Stimulated activated CD8-positive, alpha-beta memory T cell treated with anti-CD3 and anti-CD28 coated beads, Interleukin-4, amount 100 ng/mL, for 1 hour (primary cell): ENCODE data around the gene GASK1B.
A peak's percentile ranks its signal among the peaks of the same experiment; 100 is the strongest.

Source experiments
- DNase-seq, 2 donors: peaks; one replicate each; pipeline ENCODE4 v3.0.0-alpha.2; 2020; ENCODE audit warnings: low read depth in 2 of 2, low spot score in 1 of 2

GASK1B gene

DNA sequence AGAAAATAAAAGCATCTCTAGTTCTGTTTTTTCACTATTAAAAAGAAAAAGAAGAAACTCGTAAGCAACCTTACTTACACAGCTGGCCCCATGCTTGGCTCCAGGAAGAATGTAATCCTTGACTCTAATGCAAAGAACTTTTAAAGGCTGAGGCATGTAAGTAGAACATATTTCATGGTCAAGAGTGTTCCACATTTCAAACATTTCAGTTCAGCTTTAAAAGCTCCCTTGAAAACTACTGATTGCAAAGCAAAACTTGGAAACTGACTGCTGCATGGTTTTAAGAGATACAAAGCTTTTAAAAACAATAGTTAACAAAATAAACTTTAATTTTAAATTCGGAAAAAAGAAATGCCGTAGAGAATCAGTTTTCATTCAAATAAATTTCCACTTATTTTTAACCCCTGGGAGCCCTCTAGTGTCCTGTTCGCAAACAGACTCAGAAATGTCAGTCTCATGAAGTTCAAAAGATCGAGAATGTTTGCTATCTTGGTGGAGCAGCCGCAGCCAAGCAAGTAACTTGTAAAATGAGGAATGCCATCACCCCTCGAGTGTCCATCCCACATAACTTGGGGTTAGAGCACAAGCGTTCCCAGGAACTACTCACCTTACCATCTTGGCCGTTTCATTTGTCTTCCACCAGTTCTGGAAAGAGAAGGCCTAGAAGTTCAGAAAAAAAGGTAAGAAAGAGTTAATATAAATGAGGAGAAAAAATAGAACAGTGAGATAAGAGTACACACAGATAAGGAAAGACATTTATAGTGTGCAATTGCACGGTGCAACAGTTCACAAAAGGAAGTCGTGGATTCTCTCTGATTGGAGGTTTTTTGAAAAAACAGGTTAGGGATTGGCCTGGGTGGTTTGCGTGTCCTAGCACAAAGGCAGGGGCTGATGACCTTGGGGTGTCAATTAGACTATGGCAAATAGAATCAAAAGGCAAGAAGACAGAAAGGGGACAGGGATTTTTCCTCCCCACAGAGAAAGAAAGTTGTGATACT is at the start of gene GASK1B:
Gene GASK1B (minus strand): TSS at position 765 of the 998 bp plus-strand sequence. CDS start 1,650 bp downstream, outside the sequence.
- DNase-seq: no peak

DNA sequence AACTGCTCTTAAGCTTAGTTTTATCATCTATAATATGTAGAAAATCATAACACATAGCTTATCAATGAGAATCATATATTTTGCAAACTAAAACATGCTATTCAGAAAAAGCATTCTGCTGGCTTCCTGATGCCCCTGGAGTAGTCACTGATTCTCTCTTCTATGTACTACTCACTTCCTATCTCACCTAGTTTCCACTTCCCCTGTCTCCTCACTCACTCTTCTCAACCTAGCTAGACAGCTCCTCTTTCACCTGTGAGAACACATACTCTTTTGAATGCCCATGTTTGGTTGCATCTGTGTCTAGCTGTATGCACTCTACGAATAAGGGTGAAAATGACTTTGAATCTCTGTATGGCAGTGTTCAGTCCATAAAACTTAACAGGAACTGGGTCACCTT is 46.8 kb upstream of the GASK1B start:
- DNase-seq: no peak

DNA sequence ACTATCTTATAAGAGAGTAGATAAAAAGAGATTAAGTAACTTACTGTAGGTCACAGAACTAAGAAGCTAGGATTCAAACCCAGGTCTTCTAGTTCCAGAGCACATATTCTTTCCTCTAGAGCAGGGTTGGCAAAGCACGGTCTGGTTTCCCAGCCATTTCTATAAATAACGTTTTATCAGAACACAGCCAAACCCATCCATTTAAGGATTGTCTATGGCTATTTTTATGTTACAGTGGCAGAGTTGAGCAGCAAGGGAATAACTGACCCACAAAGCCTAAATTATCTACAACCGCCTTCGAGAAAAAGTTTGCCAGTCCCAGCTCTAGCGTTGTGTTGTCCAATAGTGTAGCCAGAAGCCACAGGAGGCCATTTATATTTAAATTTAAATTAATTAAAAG is 44.9 kb upstream of the GASK1B start:
- no peak for DNase-seq

DNA sequence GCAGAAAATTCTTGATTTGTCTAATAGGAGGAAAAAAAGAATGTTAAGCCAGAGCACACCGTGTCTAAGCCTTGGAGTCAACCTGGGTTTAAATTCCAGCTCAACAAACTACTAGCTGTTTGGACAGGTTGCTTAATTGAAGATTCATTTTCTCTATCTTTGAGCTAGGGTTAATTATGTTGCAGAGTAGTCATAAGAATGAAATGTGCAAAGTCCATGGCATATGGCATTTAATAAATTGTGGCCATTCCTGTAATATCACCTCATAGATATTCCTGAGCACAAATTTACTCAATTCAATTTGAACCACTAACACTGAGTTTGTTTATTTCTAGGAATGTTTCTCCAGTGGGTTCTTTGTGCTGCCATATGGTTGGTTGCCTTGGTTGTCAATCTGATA is 42.0 kb upstream of the GASK1B start:
- DNase-seq: no peak

DNA sequence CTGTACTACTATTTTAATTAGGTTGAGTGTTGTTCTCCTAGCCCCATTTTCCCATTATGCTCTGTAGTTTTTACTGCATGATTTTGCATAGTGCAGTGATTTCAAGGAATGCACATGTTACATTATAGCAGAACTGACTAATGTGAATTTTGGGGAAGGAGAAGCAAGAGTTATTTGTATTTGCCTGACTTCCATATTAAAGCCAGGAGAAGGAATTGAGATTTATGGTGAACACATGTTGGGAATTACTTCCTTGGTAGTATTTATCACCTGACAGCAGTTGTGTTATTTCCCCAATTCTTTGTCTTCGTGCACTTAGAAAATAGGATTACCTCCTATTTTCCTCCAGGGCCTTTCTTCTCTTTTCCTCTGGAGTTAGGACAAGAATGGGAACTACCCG is 40.6 kb upstream of the GASK1B start:
- no peak for DNase-seq

DNA sequence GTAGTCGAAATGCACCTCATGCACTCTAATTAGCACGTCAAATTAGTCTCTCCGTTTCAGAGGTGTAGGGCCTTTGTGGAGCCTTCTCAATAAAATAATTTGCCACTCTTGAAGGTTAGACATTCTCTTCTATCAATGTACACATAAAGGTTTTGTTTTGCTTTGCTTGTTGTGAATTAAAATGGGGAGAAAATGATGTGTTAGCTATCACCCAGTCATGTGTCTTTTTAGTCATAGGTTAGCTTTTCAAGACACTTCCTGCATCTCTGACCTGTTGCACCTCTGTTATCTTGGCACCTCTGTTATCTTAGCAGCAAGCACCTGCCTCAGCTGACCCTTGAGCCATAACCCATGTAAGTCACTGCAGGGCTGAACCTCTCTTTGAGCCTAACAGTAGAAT is 38.4 kb upstream of the GASK1B start:
- DNase-seq: no peak

DNA sequence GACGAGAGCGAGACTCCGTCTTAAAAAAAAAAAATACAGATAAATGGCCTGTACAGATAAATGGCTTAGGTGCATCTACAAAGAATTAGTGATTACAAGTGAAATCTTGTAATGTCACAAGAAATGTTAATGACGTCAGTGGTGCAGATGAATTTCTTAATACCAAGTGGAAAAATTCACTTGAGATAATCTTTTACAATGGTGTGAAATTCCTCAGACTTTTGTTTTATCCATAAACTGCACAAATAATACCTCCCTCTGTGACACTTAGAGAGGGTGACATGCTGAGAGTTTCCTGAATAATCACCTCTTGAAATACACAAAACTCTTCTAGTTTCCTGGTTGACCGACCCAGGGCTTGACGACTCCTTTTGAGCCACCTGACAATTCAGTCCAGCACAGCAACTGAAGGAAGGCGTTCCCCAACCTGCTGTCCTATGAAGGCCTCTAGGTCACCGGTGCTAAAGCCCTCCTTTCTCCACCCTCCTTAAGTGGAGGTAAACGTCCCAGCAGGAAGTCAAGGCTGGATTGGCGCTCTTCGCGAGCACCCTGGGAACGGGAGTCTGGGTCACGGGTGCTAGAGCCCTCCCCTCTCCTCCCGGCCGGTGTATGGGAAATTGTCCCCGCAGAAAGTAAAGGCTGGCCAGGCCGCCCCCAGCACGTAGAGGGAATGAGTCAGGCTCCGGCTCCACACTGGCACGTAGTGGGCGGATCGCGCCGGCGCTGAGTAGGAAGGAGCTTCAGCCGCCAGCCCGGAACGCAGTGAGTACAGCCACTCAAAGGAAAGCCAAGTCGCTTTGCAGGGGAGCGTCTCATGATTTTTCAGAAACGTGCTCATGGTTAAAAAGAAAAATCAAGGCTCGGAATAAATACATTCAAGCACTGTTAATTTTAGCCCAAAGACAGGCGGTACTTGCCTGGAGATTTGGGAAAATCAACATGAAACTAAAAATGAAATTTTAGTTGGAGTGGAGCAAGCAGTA is 37.3 kb upstream of the GASK1B start, which contains the start of gene TMEM144:
Gene TMEM144 (plus strand): TSS at position 662 of the 983 bp plus-strand sequence. CDS start 2,182 bp downstream, outside the sequence.
- peak in 1 of 2 donors; percentile 2 for DNase-seq

DNA sequence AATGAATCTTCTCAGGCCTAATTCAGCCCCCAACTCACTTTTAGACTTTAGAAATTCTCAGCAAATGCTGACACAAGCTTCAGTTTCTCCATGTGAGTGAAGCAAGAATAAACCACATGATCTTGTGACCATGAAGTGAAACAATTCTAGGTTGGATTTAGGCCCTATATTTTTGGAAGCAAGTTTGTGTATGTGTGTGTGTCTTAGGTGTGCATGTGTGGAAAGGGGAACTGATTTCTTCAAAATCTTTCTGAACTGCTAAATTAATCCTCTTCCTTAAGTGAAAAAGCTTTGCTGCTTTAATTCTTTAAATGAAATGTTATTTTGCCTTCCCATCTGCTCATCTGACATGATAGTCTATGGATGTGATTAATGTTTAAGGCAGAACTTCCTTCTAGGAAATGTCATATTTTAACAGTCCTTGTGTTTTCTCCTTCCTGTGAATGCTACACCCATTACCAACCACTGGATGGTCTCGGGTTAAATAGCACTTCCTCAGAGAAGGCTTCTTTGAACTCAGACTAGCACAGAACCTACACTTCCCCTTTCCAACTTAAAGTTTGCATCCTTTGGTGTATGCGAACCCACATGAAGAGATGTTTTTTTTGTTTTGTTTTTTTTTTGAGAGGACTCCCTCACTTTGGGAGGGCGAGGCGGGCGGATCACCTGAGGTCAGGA is 36.3 kb upstream of the GASK1B start:
- no peak for DNase-seq

DNA sequence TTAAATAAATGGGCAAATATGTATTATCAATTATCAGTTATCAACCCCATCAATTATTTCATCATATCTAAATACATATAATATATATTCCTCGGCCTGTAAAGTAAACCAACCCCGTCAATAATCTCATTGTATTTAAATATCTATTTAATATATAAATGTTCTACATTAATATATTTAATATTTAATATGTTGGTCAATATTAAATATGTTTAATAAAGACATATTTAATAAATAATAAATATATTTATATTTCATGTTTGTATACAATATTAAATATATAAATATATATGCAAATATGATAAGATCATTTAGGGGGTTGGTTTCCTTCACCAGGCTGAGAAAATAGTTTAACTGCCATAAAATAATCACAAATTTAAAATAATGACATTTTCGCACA is 31.1 kb upstream of the GASK1B start:
- DNase-seq: no peak

DNA sequence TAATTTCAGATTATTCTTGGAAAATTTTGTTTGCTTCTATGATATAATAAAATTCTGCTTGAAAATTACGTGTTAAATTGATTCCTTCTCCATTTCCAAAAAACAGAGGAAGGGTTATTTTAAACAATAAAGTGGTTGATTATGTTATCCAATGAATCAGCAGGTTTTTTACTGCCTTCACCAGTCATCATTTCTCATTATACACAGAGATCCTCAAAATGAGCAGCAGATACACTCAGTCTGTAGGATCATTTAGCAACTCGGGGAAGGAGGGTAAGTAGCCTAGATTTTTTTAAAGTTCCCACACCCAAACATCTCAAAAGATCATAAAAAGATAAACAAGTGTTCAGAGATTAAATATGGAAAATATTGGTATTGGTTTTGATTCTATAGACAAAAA is 30.6 kb upstream of the GASK1B start:
- no peak for DNase-seq

DNA sequence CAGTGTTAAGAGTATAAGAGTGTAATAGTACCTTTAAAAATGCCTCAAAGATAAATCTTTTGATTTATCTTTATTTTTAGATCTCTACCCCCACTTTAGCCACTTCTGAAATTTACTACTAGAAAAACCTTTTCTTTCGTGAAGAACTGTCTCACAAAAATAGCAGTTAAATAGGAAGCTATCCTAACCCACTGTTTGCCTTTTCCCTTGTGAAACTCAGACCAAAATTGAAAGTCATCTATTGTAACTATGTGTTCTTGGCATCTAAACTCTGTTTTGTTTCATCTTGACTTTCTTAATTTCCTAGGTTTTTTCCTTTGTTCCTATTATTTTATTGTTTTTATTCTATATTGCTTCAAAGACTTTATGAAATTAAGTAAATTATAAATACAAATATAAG is 29.7 kb upstream of the GASK1B start:
- DNase-seq: no peak

DNA sequence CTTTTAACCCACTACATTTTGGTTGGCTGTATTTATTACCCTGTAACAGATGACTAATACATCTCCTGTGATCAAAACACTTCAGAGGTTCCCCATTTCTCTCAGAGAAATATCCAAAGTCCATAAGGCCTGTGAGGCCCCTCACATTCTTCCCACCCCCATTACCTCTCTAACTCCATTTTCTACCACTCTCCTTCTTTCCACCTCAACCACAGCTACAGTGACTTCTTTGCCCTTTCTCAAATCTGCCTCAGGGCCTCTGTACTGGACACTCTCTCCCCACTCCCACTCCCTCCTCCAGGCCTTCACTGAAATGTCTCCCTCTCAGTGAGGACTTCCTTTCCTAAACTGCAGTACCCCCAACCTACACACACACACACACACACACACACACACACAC is 29.1 kb upstream of the GASK1B start:
- DNase-seq: no peak

DNA sequence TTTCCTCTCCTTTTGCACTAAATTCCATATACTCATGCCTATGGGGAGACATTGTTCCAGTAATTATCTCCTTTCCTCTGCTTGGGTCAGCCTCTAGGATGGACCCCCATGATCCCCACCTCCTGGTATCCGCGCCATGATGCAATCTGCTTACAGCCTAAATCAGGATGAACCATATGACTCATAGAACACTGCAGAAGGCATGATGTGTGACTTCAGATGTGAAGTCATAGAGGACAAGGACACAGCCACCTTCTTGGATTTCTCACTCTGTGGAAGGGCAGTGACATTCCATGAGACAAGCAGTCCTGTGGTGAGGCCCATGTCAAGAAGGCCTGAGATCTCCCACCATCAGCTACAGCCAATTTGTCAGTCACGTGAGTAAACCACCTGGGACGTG is 28.5 kb upstream of the GASK1B start:
- no peak for DNase-seq

DNA sequence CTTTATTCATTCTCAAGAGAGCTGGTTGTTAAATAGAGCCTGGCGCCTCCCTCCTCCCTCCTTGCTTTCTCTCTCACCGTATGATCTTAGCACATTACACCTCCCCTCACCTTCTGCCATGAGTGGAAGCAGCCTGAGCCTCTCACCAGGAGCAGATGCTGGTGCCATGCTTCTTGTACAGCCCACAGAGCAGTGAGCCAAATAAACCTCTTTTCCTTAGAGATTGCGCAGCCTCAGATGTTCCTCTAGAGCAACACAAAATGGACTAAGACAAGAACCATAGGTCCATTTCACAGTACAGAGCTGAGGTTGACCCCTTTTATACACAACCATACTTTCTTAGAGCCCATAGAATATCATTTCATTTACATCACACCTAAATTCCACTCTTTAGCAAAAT is 27.4 kb upstream of the GASK1B start:
- no peak for DNase-seq

DNA sequence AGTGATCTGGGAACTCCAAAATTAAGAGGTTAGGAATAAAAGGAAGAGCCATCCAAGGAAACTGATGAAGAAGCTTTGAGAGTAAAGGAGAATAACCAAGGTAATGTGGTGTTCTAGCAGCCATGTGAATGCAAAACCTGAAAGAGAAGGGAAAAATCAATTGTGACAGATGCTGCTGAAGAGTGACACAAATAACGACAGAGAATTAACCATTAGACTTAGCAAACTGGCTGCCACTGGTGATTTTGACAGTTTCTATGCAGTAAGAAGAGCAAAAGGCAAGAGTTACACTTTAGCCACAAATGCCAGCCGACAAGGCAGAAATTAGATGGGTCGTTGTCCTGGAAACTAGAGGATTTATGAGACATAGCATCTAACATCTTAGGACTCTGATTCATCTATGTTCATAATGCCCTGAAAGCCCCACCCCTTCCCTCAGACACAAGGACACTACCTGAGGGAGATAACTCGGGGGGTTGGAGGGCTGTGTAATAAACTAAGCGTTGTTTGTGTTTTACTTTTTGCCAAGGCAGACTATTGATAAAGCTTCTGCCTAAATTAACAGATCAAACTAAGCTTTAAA is 24.5 kb upstream of the GASK1B start:
- no peak for DNase-seq

DNA sequence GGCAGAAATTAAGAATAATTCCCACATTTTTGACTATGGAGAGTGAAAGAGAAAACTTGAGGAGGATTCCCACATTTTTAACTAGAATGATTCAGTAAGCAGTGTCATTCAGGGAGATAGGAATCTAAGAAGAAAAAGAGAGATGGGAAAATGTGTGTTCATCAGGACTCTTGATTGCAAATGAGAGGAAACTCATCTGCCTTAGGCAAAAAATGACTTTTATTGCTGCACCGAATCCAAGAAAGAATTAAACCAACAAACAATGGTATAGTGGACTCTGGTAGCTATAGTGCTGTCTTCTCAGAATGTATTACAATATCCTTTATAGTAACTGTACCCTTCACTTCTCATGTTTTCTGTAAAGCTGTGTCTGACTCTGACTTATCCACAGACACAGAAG is 22.5 kb upstream of the GASK1B start:
- DNase-seq: no peak

DNA sequence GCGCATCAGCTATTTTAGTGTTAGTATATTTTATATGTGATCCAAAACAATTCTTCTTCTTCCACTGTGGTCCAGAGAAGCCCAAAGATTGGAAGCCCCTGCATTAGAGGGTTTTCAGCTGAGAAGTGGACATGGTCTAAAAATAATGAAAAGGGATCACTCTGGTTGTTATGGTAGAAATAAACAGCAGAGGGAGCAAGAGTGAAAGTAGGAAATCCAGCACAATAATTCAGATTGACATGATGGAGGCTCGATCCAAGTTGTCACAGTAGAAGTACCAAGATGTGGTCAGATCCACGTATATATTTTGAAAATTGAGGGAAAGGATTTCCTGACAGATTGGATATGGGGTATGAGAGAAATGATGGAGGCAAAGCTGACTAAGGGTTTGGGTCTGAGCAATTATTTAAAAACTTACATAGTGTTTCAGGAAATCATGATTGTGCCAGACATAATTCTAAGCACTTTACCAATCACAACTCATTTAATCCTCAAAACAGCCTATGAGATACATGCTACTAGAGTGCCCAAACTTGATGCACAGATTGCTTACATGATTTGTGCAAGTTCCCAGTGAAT is 20.4 kb upstream of the GASK1B start:
- DNase-seq: no peak

DNA sequence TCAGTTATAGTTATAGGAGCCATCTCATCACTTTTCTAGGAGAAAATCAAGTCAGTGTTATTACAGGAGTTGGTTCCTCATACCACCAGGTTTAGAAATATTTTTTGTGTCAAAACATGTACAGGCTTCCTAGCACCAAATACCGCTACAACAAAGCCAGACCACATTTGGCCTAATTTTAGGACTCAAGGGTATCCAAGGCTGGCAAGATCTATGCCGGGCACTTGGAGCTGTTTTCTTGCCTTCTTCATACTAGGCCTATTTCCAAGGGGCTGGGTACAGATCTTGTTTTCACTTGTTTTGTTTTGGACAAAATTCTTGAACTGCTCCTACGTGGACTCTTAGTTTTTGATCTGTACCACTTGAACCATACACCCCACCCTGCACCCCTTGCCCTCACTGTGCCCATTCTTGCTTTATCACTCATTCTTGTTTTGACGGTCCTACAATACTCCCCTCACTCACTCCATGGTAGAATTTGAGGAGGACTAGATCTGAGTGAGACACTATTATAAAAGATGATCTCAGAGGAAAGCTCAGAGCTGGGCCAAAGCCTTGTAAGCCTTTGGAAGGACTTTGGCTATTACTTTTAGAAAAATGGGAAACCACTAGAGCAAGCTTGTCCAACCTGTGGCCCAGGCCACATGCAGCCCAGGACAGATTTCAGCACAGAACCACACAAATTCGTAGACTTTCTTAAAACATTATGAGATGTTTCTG is 19.8 kb upstream of the GASK1B start:
- DNase-seq: no peak

DNA sequence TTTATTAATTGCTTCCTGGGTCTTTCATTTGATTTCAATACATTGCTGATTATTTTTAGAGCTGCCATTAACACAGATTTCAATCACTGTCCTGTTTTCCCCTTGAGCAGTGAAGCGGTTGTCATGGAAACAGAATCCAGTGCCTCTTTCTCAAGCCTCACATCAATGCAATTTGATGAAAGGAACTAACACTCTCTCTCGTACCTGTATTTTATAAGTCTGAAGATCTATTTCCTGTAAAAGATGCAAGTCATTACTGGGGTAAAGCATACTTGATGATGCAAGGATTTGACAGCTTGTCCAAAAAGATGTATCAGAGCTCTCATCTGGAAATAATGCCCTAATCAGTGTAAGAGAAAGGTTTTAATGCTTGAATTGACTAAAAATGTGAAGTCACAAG is 17.9 kb upstream of the GASK1B start:
- no peak for DNase-seq

DNA sequence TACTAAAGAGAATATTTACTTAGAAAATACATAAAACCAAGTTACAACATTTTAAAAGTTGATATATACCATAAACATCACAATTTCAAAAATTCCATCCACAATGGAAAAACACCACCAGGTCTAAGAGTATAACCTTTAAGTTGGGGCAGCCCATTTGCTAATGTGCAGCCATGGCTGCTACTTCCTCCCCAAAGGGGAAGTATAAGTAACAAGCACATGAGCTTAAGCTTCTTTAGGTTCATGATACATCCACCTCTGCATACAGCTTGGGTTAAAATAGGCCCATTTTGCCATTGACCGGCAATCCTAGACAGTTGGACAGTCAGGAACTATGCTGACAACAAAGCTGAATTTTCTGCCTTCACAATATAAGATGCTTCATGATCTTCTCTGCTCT is 16.6 kb upstream of the GASK1B start:
- DNase-seq: no peak
